ENCODE measurements around the gene APBA2. TPM values are rescaled to one million over a fixed set of nuclear protein-coding genes. Genes with fewer than 3 reads are reported as not detected.

The APBA2 gene
- total RNA-seq, 6 donors from 2014 or later = 3.2 to 7.9 (median 6.0) TPM

GRCh38 chr15:29083858-29084257 is 198.1 kb downstream of the APBA2 start:
- no peak overlapping the region for H3K4me3 ChIP-seq
- no peaks in the 10 kb centered on the region for H3K9me3 ChIP-seq
- no peak for ATAC-seq (ENCODE audit: low FRiP score in 2 of 2)
- H3K4me1 ChIP-seq = no peaks in the 10 kb centered on the region
- no peaks in the 10 kb centered on the region for H3K36me3 ChIP-seq
- no peak for TF ChIP-seq POLR2AphosphoS5 (IDR thresholded peaks at IDR 0.05)
- TF ChIP-seq CTCF (IDR thresholded peaks at IDR 0.05) = no peak
- H3K27me3 ChIP-seq = no peaks in the 10 kb centered on the region
- WGBS, 2 donors = 90 to 94% methylated on average over 2 of the region's 2 CpGs
- H3K27ac ChIP-seq = no peak overlapping the region
- DNase-seq = no peak

GRCh38 chr15:29086001-29086400 is 200.2 kb downstream of the APBA2 start:
- TF ChIP-seq EP300 (IDR thresholded peaks at IDR 0.05) = no peak
- H3K27ac ChIP-seq = no peak overlapping the region
- H3K27me3 ChIP-seq = no peaks in the 10 kb centered on the region
- H3K4me3 ChIP-seq = no peak overlapping the region
- H3K9me3 ChIP-seq = no peaks in the 10 kb centered on the region
- no peaks in the 10 kb centered on the region for H3K36me3 ChIP-seq
- WGBS, 2 donors = 85 to 89% methylated on average over 5 of the region's 5 CpGs
- no peak for DNase-seq
- ATAC-seq (ENCODE audit: low FRiP score in 2 of 2) = no peak
- H3K4me1 ChIP-seq = no peaks in the 10 kb centered on the region

GRCh38 chr15:29086891-29087290 is 201.1 kb downstream of the APBA2 start:
- WGBS, 2 donors = 93 to 96% methylated on average over 2 of the region's 2 CpGs
- no peaks in the 10 kb centered on the region for H3K9me3 ChIP-seq
- no peak for TF ChIP-seq POLR2A (IDR thresholded peaks at IDR 0.05)
- TF ChIP-seq POLR2AphosphoS5 (IDR thresholded peaks at IDR 0.05) = no peak
- TF ChIP-seq CTCF (IDR thresholded peaks at IDR 0.05) = no peak
- no peak for TF ChIP-seq EP300 (IDR thresholded peaks at IDR 0.05)
- H3K27ac ChIP-seq = no peak overlapping the region
- no peaks in the 10 kb centered on the region for H3K4me1 ChIP-seq
- ATAC-seq (ENCODE audit: low FRiP score in 2 of 2) (no peak), DNase-seq (no peak)
- no peaks in the 10 kb centered on the region for H3K36me3 ChIP-seq
- no peak overlapping the region for H3K4me3 ChIP-seq
- no peaks in the 10 kb centered on the region for H3K27me3 ChIP-seq

- Histone ChIP-seq H3K27me3 (no peaks in the 10 kb centered on the region), H3K9me3 (no peaks in the 10 kb centered on the region), H3K4me3 (no peak overlapping the region), H3K27ac (no peak overlapping the region), H3K36me3 (no peaks in the 10 kb centered on the region), H3K4me1 (no peaks in the 10 kb centered on the region)
- peak; percentile 10 to 11 for ATAC-seq (ENCODE audit: low FRiP score in 2 of 2)
- 69 to 87% methylated on average over 15 to 16 of the region's 16 CpGs for WGBS, 2 donors
- DNase-seq = no peak
- no peak for TF ChIP-seq EP300 (IDR thresholded peaks at IDR 0.05)
- TF ChIP-seq POLR2A (IDR thresholded peaks at IDR 0.05) = no peak
- TF ChIP-seq CTCF (IDR thresholded peaks at IDR 0.05) = no peak
- TF ChIP-seq POLR2AphosphoS5 (IDR thresholded peaks at IDR 0.05) = no peak
Measured at GRCh38 chr15:29087521-29088285, 201.9 kb downstream of the APBA2 start.

GRCh38 chr15:29088666-29089065 is 202.9 kb downstream of the APBA2 start:
- Histone ChIP-seq H3K27ac (no peak overlapping the region), H3K27me3 (no peaks in the 10 kb centered on the region), H3K9me3 (no peaks in the 10 kb centered on the region), H3K4me1 (no peaks in the 10 kb centered on the region), H3K36me3 (no peaks in the 10 kb centered on the region), H3K4me3 (no peak overlapping the region)
- TF ChIP-seq CTCF (IDR thresholded peaks at IDR 0.05) = no peak
- no peak for TF ChIP-seq POLR2A (IDR thresholded peaks at IDR 0.05)
- TF ChIP-seq EP300 (IDR thresholded peaks at IDR 0.05) = no peak
- no peak for TF ChIP-seq POLR2AphosphoS5 (IDR thresholded peaks at IDR 0.05)
- WGBS, 2 donors = 94 to 96% methylated on average over 5 of the region's 5 CpGs
- DNase-seq = no peak
- ATAC-seq (ENCODE audit: low FRiP score in 2 of 2) = no peak

Measured in upper lobe of left lung (tissue), 6 donors.